Smooth muscle cell (in vitro differentiated cells): ENCODE data around the gene RNF182. TPM values are rescaled to one million over a fixed set of nuclear protein-coding genes. Genes with fewer than 3 reads are reported as not detected.

Source experiments
- DNase-seq: peaks from one replicate; lab custom pipeline; 2025; ENCODE audit not compliant: unreplicated experiment; lab: John Stamatoyannopoulos, UW
- H2AFZ ChIP-seq: fragments of 200-600 bp; sonication (generic); 2 replicates; pipeline ENCODE4 v1.6.0; 2016; ENCODE audit warnings: antibody characterized with exemption, low read depth, mild to moderate bottlenecking
- H3F3A ChIP-seq: fragments of 200-600 bp; sonication (generic); 2 replicates; pipeline ENCODE4 v1.6.0; 2017; ENCODE audit warnings: antibody characterized with exemption, low read depth
- H3K27ac ChIP-seq: fragments of 200-600 bp; sonication (generic); 2 replicates; pipeline ENCODE4 v1.5.1; 2016; ENCODE audit warnings: low read depth, mild to moderate bottlenecking
- H3K27me3 ChIP-seq: fragments of 200-600 bp; sonication (generic); 2 replicates; pipeline ENCODE4 v1.6.1; 2016; ENCODE audit warnings: low read depth, mild to moderate bottlenecking
- H3K36me3 ChIP-seq: fragments of 200-600 bp; sonication (generic); 2 replicates; pipeline ENCODE4 v1.5.1; 2016; ENCODE audit warnings: low read depth
- H3K4me1 ChIP-seq: fragments of 200-600 bp; sonication (generic); 2 replicates; pipeline ENCODE4 v1.5.1; 2016; ENCODE audit warnings: low read depth
- H3K4me2 ChIP-seq: fragments of 200-600 bp; sonication (generic); 2 replicates; pipeline ENCODE4 v1.6.0; 2016; ENCODE audit warnings: mild to moderate bottlenecking
- H3K4me3 ChIP-seq: fragments of 200-600 bp; sonication (generic); 2 replicates; pipeline ENCODE4 v1.5.1; 2016; ENCODE audit warnings: mild to moderate bottlenecking
- H3K79me2 ChIP-seq: fragments of 200-600 bp; sonication (generic); 2 replicates; pipeline ENCODE4 v1.6.0; 2016; ENCODE audit warnings: low read depth, mild to moderate bottlenecking
- H3K9ac ChIP-seq: fragments of 200-600 bp; sonication (generic); 2 replicates; pipeline ENCODE4 v1.6.0; 2016; ENCODE audit warnings: low read depth
- H3K9me3 ChIP-seq: fragments of 200-600 bp; sonication (generic); replicated peaks from 2 replicates; pipeline ENCODE4 v1.5.1; 2016; ENCODE audit warnings: low read depth
- H4K20me1 ChIP-seq: fragments of 200-600 bp; sonication (generic); 2 replicates; pipeline ENCODE4 v1.6.0; 2016; ENCODE audit warnings: low read depth
- WGBS: methylation state at CpG from one replicate; pipeline ENCODE4 v1.1.7; 2016; ENCODE audit warnings: low lambda C conversion rate; 5-methylcytosine and 5-hydroxymethylcytosine counted together
- polyA plus RNA-seq: library from polyadenylated mRNA; unstranded; fragments of >200 nt; fragmentation: Nextera tagmentation; extraction: Ambion mirVana; gene quantifications from 2 replicates; pipeline ENCODE4 v1.2.1, GENCODE V29; 2016
- total RNA-seq: library from RNA; depleted of rRNA; stranded (reverse); fragments of >200 nt; gene quantifications from 2 replicates; pipeline ENCODE4 v1.2.3, GENCODE V29; 2014
- TF ChIP-seq, protein P1 (sequence below): fragments of 200-600 bp; sonication (generic); IDR thresholded peaks from 2 replicates; pipeline ENCODE4 v1.5.1; 2017; ENCODE audit warnings: borderline replicate concordance, mild to moderate bottlenecking, antibody characterized with exemption; ENCODE audit not compliant: insufficient read depth, poor library complexity, severe bottlenecking

RNF182 gene
- total and polyA plus RNA-seq, 2 experiments from 2014 or later, result 0.76 TPM; not detected in 1

DNA sequence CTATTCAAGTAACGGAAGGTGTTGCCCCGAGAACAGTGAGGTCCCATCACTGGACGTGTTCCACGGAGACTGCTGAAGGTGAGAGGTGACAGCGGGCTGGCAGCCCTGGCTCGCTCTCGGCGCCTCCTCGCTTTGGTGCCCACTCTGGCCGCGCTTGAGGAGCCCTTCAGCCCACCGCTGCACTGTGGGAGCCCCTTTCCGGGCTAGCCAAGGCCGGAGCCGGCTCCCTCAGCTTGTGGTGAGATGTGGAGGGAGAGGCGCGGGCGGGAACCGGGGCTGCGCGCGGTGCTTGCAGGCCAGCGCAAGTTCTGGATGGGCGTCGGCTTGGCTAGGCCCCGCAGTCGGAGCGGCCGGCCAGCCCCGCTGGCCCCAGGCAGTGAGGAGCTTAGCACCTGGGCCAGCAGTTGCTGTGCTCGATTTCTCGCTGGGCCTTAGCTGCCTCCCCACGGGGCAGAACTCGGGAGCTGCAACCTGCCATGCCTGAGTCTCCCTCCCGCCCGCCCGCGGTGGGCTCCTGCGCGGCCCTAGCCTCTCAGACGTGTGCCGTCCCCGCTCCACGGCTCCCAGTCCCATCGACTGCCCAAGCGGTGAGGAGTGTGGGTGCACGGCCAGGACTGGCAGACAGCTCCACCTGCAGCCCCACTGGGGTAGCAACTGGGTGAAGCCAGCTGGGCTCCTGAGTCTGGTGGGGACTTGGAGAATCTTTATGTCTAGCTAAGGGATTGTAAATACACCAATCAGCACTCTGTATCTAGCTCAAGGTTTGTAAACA is 77.6 kb downstream of the RNF182 start:
- no peaks in the 10 kb centered on the region for H3K36me3 ChIP-seq
- no peak overlapping the region for H3K4me3 ChIP-seq
- H3K27ac ChIP-seq, result no peak overlapping the region
- no peak overlapping the region for H3K9ac ChIP-seq
- no peak overlapping the region for H2AFZ ChIP-seq
- no peaks in the 10 kb centered on the region for H4K20me1 ChIP-seq
- TF ChIP-seq, protein P1, sequence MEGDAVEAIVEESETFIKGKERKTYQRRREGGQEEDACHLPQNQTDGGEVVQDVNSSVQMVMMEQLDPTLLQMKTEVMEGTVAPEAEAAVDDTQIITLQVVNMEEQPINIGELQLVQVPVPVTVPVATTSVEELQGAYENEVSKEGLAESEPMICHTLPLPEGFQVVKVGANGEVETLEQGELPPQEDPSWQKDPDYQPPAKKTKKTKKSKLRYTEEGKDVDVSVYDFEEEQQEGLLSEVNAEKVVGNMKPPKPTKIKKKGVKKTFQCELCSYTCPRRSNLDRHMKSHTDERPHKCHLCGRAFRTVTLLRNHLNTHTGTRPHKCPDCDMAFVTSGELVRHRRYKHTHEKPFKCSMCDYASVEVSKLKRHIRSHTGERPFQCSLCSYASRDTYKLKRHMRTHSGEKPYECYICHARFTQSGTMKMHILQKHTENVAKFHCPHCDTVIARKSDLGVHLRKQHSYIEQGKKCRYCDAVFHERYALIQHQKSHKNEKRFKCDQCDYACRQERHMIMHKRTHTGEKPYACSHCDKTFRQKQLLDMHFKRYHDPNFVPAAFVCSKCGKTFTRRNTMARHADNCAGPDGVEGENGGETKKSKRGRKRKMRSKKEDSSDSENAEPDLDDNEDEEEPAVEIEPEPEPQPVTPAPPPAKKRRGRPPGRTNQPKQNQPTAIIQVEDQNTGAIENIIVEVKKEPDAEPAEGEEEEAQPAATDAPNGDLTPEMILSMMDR, result no peak
- no peaks in the 10 kb centered on the region for H3K27me3 ChIP-seq
- 97% methylated on average over 47 of the region's 47 CpGs for WGBS
- H3K4me1 ChIP-seq, result no peaks in the 10 kb centered on the region
- DNase-seq, result no peak
- no peaks in the 10 kb centered on the region for H3K79me2 ChIP-seq
- peak overlapping the region; percentile 51 for H3K4me2 ChIP-seq
- no peaks in the 10 kb centered on the region for H3F3A ChIP-seq
- H3K9me3 ChIP-seq, result no peaks in the 10 kb centered on the region

DNA sequence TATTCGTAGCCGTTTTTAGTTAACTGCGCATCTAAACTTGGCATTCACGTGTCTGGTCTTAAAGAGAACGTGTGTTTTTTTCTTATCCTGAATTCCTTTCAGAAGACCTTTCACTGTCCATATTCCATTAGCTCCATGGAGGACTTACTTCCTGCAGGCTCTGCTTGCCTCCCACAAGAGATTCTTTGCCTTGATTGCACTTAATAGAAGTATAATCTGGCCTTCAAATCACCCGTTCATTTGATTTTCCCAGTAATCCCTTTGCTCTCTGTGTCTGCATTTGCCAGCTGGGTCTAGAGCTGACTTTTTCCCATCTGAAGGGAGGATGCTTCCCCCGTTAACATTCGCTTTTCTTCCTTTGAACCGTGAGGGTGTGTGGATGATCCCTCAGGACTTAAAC is 79.5 kb downstream of the RNF182 start:
- Histone ChIP-seq H3K27me3 (no peaks in the 10 kb centered on the region), H3K27ac (no peak overlapping the region), H3K4me3 (no peak overlapping the region), H3K36me3 (no peaks in the 10 kb centered on the region), H3K4me1 (peaks cover 6% of the 10 kb centered on the region), H2AFZ (no peak overlapping the region), H3F3A (no peaks in the 10 kb centered on the region), H3K79me2 (no peaks in the 10 kb centered on the region), H4K20me1 (no peaks in the 10 kb centered on the region), H3K9me3 (no peaks in the 10 kb centered on the region), H3K4me2 (no peak overlapping the region), H3K9ac (no peak overlapping the region)
- DNase-seq, result no peak
- 89% methylated on average over 9 of the region's 9 CpGs for WGBS
- TF ChIP-seq, protein P1, result no peak

DNA sequence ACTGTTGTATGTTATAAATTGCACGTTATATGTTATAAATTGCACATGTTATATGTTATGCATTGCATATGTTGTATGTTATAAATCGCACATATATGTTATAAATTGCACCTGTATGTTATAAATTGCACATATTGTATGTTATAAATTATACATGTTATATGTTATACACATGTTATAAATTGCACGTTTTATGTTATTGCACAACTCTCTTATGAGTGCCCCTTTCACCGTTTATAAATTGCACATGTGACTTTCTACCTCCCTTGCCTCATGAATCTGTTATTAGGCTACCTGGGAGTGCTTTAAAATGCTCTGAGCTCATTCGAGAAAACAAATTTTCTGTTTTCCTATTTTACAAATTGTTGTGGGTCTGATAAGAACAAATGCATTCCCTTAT is 84.1 kb downstream of the RNF182 start:
- Histone ChIP-seq H3K36me3 (no peaks in the 10 kb centered on the region), H3K79me2 (no peaks in the 10 kb centered on the region), H3K4me3 (no peak overlapping the region), H3K4me2 (no peak overlapping the region), H3F3A (no peaks in the 10 kb centered on the region), H3K9ac (no peak overlapping the region), H3K27me3 (no peaks in the 10 kb centered on the region), H3K4me1 (peaks cover 11% of the 10 kb centered on the region), H2AFZ (no peak overlapping the region), H4K20me1 (no peaks in the 10 kb centered on the region), H3K27ac (no peak overlapping the region), H3K9me3 (no peaks in the 10 kb centered on the region)
- TF ChIP-seq, protein P1, result no peak
- no peak for DNase-seq
- 85% methylated on average over 5 of the region's 5 CpGs for WGBS

DNA sequence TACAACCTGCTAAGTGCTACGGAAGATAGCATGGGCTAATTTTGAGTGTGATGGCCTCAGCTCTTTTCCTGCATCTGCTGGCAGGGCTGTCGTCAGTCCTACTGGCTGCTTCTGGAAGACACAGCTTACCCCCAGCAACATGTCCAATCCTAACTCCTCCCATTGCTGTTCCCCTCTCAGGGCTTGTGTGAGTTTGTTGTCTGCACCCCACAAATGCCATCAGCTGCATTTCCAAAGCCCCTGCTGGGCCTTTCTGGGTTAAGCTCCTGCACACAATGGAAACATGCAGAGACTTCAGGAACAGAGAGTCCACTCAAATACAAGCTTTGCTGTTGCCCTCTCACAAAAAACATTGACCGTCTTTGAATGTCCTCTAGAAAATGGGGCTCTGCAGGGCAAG is 84.7 kb downstream of the RNF182 start:
- DNase-seq, result no peak
- H3K79me2 ChIP-seq, result no peaks in the 10 kb centered on the region
- H3K9ac ChIP-seq, result no peak overlapping the region
- peaks cover 11% of the 10 kb centered on the region for H3K4me1 ChIP-seq
- no peak overlapping the region for H3K4me3 ChIP-seq
- TF ChIP-seq, protein P1, result no peak
- no peak overlapping the region for H2AFZ ChIP-seq
- no peak overlapping the region for H3K4me2 ChIP-seq
- no peaks in the 10 kb centered on the region for H3K36me3 ChIP-seq
- H4K20me1 ChIP-seq, result no peaks in the 10 kb centered on the region
- no peaks in the 10 kb centered on the region for H3F3A ChIP-seq
- H3K9me3 ChIP-seq, result no peaks in the 10 kb centered on the region
- 86% methylated on average over 3 of the region's 3 CpGs for WGBS
- no peak overlapping the region for H3K27ac ChIP-seq
- H3K27me3 ChIP-seq, result no peaks in the 10 kb centered on the region
